GM19372 (cell line): ENCODE results near the gene RNF220.

Experiments used
- ATAC-seq: cut with Tn5 transposase; IDR thresholded peaks from one replicate; pipeline ENCODE4 v1.9.1; 2021; ENCODE audit warnings: mild to moderate bottlenecking, low read depth, moderate library complexity; ENCODE audit not compliant: unreplicated experiment

RNF220 gene

DNA sequence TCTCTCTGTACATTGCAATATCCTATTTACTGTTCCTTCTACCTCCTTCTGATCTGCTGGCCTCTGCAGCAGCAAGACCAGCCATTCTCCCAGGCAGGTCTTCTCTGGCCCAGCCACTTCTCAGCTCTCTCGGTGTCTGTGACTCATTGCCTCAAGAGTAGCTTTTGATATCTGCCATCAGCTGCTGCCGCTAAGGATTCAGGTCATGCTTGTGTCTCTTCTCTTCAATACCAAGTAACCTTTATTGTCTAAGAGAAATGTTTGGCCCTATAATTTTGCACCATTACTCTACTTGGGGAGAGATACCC, 167.5 kb downstream of the RNF220 start:
- ATAC-seq: no peak

DNA sequence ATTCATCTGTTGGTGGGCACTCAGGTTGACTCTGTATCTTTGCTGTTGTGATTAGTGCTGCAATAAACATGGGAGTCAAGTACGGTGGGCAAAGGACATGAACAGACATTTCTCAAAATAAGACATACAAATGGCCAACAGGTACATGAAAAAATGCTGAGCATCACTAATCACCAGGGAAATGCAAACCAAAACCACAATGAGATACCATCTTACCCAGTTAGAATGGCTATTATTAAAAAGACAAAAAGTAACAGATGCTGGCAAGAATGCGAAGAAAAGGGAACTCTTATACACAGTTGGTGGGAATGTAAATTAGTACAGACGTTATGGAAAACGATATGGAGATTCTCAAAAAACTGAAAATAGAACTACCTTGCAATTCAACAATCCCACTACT, 170.3 kb downstream of the RNF220 start:
- no peak for ATAC-seq

DNA sequence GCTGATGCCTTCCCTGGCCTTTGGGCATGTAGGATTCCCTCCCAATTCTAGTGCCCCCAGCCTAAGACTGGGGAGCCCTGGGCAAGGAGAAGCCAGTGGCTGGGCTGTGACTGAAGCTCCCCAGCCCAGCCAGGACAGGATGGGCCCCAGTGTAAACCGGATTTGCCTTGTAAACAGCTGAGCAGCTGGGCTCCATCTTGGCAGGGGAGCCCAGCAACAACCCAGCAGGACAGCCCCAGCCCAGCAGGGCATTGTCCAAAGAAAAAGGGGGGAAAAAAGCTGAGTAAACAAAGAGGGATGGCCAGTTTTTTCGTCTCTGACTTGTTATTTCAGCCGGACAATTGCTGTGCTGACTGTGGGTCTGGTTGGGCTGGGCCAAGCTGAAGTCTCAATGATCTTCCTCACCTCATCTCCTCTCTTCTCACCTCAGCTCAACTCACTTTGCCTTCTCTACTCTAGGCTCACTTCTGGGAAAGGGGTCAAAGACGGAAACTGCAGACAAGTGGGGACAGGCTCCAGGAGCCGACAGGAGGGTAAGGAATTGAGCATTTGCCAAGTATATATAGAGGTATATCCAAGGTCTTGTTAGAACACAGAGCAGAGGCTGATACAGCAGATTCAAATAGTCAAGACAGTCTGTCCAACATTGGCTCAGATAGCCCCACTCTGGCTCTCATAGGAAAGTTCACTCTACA, 171.5 kb downstream of the RNF220 start:
- ATAC-seq: no peak

DNA sequence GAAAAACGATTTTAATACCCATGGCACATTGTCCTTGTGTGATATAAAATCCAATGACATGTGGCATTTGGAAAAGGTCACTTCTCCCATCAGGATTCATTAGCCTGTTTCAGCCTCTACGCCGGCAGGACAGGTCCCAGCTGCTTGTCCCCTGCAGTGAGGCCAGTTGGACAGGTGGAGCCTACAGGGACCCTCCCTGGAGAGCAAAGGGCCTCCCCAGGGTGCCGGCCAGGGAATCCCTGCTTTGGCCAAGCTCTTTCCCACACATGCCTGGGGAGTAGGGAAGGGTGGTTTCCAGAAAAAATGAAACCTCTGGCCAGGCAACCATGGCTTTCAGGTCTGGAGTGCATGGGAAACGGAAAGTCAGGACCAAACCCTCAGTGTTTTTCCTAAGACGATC, 176.2 kb downstream of the RNF220 start:
- no peak for ATAC-seq

DNA sequence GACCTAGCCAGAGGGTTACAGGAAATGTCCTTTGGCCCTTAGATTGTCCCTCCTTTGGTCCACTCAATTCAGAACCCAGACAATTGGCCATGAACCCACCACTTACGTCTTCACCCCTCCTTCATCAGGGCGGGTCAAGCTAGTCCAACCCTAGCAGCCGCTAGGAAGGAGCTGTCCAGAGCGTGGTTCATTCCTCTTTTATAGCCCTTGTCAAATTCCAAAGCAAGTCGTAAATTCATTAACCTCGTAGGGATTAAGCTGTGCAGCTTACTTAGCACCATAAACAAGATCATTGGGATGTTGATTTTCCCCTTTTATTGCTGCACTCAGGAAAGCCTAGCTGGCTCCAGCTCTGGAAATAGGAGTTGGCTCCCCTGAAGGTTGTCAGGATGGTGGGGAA, 179.1 kb downstream of the RNF220 start:
- ATAC-seq: no peak

DNA sequence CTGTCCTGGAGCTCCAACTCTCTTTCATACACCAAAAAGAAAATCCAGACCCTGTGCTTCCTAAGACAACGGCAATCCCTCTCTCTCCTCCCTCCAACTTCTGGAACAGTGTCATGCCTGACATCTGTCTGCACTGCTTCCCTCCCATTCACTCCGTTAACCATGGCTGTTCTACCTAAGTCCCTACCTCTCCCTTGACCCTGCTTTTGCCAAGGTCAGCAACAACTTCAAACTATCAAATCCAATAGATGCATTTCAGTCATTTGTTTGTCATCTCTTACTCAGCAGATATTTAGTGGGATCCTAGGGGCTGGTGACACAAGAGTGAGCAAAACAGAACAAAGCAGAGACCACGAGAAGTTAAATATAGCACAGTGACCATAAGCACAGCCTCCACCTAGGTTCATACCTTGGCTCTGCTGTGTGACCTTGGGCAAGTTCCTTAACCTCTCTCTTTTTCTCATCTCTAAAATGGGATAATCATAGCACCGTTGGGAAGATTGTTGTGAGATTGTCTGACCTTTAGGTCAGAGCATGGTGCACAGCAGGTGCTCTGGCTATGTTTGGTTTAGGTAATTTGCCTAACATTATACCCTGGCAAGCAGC, 180.4 kb downstream of the RNF220 start:
- ATAC-seq: no peak

DNA sequence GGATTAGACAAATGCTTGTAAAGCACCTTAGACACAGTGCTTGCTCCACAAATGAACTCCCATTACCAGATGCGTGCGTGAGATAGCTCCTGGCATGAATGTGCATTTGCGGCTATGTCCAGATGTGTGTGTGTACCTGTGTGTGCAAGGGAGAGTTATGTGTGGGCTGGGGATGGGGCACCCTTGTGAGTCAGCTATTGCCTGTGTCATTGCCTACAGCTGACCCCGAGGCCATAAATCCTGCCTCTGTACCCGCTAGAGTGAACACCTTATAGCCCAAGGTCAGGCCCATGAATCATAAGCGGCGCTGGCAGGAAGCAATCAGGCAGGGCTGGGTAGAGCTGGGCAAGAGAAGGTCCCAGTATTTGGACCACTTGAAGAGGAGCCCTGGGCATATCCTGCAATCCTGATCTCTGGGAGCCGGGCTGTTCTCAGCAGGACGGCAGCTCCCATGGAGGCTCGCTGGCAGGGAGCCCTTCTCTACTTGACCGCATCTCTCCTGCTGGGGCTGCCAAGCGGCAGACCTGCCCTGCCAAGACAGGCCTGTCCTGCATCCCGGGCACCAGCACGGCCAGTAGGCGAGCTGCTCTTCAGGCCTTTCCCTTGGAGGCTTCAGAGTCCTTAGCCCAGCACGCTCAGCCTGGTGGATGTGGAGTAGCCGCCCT, 182.9 kb downstream of the RNF220 start:
- ATAC-seq: no peak

DNA sequence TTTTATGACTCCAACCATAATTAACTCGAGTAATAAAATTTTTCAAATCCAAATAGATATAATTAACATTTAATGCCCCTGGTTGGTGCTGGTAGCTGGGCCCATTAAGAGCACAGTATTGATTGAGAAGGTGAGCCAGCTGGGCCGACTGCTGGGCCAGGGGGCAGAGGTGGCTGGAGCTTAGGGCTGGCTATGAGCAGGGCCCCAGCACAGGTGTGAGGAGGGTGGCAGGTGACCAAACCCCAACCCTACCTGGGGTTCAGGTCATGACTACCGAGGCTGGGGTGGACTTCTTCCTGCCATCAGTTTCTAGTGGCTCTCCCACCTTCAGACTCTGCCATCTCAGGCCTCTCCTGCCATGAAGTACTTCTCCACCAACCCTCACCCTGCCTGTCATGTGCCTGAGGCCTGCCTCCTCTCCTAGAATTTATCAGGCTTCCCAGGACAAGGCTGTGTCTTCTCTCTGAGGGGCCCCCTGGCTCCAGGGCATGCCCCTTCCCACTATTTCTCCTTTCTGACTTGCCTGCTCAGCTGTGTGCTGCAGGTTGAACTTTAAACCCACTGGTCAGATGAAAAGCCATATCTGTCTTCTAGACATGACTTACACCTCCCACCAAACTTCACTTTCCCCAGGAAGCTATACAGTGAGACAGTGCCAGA, 183.6 kb downstream of the RNF220 start:
- ATAC-seq: no peak

DNA sequence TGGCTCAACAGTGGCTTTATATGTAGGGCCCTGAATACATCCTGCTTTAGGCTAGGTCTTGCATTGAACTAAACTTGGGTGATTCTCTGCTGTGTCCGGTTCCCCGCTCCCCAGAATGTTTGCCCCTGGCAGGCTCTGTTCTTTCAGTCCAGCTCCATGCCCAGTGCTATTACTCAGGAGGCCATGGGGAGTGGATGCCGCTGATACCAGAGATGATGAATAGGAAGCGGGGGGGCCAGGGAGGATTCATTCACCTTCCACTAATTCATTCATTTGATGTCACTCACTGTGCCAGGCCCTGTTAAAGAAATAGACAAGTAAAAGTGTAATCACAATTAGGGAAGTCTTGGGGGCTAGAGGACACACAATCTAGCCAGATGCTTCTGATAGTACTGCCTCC, 185.4 kb downstream of the RNF220 start:
- no peak for ATAC-seq

DNA sequence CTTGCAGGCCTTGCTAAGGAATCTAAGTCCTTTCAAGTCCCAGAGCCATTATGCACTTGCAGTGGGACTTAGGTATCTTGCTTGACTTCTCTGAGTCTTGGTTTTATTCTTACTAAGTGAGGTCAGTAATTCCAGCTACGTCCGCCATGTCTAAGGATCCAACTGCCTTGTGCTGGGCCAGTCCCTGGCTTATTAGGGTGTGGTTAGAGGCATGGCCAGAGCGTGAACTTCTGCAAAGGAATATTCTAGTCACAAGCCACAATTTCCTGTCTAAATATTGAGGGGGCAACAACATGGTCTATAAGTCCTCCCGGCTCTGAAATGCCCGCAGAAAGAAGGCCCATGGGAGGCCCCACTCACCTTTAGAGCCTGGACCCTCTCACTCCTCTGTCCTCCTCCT, 186.3 kb downstream of the RNF220 start:
- no peak for ATAC-seq

DNA sequence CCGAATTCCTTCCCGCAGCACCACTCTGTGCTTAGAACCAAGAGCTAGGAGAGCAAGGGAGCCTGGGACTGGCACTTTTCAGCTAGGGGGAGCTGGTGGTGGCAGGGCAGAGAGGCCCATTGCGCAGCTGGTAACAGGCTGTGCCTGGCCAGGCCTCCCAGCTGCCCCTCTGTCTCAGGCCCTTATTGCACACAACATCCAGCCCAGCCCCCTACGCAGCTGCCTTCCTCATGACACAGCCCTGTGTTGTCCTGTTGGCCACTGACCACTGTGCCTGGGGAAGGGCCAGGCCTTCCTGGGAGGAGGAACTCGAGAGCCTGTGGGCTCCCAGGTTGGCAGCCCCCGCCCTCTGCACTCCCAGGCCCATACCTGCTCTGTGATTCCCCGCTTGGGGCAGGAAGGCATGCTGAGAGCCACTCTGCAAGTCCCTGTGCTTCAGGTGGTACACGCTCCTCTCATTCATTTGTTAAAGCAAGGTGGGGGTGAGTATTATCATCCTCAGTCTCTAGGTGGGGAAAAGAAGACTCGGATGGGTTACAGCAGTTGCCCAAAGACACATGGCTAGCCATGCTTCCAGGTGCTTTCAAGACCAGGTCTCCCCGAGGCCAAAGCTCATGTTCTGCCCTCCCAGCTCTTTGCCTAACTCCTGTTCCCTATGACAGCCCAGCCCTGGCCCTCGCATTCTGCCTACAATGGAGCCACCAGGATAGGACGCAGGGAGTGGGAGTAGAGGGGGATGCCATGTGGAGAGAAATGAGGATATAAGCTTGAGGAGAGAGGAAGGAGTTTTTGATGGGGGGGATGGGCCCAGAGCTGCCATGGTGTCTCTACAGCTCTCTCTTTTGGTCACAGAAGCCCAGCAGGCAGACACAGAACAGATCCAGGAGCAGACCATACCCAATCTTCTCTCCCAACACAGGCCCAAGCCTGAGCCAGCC, 187.4 kb downstream of the RNF220 start:
- ATAC-seq: no peak

DNA sequence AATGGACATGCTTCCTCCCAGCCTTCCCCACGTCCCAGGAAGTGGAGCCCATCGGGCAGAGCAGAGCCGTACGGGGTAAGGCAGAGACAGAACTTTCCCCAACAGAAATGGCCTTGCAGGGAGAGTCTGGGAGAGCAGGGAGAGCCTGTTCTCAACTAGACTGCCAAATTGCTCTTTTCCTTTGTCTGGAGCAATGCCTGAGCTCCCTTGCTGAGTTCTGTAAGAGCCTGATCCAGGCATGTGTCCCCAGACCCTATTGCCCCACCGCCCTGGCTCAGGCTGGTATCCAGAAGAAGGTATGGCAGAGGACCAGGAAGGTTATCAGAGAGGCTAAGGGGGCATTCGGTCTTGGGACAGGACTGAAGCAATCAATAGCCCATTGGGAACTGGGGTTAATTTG, 189.3 kb downstream of the RNF220 start:
- no peak for ATAC-seq

DNA sequence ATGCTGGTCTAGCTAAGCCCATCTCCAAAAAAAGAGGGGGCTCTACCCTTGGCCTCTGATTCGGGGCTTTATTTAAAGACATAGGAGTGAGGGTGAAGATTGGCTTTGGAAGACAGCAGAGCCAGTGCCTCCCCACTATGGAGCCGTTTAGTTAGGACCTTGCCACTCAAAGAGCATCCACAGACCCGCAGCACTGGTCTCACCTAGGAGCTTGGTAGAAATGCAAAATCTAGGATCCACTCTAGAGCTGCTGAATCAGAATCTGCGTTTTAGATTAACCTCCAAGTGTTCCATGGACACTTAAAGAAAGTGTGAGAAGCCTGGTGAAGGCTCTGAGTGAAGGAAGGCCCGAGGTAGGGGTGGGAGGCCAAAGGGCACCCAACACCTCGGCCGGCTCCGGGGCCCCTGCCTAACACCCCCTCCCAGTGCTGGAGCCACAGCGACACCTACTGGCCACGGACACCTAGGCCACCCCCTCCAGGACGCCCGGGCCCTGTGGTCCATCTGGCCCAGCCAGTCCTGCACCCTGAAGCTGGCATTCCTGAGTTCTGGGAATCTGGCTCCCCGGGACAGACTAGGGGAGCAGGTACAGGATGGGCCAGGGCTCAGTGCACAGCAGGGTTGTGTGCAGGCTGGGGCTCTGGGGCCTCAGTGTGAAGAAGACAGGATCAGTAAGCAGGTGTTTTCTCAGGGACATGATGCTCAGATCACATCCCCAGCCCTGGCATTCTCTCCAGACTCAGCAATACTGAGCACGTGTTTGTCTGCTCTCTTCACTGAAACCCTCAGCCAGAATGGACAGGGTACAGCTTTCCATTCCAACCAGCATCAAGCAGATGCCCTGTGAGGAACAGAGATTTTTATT, 190.0 kb downstream of the RNF220 start:
- ATAC-seq: peak; percentile 51

DNA sequence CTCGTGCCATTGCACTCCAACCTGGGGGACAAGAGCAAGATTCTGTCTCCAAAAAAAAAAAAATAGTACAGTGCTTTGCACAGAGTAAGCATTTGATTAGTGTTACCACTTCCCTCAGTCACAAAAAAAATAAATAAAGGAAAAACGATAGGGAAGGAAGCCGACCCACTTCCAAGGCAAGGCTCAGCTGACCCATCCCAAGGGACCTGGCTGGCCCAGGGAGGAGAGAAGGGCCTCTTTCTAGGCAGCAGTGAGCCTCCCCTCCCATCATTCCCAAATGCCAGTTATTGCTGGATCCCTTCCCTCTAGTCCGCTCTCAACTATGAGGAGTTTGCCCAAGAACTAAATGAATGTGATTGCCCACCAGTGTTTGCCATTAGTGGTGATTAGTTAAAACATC, 191.5 kb downstream of the RNF220 start:
- no peak for ATAC-seq

DNA sequence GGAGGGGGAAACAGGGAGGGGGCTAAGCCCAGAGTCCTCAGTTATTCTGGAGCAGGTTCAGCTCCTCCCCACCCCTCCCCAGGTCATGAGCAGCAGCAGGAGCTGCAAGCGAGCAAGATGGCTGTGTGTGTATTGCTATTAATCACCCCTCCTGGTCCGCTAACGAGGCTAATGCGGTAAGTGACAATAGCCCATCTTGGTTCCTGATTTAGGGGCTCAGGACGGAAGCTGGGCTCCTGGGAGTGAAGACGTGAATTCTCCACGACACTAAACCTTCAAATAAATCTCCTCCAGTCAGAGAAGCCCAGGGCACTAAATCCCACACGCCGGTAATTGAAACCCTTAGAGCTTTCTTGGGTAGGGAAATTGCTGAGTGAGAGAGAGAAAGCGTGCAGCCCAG, 193.1 kb downstream of the RNF220 start:
- no peak for ATAC-seq

DNA sequence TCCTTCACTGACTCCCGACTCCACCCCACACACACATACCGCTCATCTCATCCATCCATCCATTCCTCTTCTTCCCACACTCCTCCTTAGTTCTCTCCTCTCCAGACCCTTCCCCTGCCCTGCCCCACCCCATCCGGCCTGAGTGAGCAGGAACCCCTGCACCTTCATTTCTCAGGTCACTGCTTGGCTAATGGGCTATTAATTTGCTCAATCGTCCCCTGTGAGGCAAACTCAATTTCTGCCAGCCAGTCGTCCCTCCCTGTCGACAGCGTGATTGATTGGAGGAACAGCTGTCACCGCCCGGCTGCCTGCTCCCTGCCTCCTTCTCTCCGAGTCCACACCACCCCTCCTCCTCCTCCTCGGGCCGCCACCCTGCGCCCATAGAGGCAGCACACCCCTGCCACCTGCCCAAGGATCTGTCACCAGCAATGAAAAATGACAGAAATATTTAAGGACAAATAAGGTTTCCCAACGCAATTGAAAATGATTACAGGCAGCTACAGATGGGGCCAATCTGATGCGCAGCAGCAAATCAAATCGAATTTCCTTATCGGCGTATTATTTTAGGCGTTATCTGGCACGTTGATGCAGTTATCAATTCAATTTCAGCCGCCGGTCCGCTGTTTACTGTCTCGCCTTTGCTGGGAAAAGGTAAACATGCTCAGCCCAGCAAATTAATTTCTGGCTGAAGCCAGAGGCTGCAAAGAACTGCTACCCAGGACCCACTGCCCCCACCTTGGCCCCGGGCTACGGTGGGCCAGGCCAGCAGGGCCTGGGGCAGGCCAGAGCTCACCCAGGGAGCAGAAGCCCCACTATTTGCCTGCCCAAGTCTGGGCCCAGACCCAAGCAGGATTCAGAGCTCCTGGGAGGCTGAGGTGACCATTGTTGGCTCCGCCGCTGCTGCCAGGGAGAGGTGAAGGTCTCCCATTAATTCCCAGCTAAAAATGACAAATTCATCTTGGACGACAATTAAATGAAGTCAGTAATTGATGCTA, 197.9 kb downstream of the RNF220 start:
- no peak for ATAC-seq

DNA sequence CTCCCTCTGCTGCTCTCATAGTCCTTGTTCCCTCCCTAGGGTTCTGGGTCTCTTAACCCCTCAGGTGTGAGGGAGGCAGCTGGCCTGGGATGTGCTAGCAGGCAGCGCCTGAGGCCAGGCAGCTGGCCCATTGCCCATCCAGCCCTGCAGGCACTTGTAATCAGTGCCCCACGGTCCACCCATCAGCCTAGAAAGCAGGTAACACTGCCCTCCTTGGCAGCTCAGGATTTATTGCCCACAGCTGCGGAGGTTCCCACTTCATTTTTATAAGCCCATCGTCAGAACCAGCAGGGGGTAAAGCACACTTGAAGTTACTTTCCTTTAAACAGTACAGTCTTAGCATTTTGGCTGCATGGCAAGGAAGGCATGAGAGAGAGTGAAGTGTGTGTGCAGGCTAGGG, 198.7 kb downstream of the RNF220 start:
- ATAC-seq: no peak

DNA sequence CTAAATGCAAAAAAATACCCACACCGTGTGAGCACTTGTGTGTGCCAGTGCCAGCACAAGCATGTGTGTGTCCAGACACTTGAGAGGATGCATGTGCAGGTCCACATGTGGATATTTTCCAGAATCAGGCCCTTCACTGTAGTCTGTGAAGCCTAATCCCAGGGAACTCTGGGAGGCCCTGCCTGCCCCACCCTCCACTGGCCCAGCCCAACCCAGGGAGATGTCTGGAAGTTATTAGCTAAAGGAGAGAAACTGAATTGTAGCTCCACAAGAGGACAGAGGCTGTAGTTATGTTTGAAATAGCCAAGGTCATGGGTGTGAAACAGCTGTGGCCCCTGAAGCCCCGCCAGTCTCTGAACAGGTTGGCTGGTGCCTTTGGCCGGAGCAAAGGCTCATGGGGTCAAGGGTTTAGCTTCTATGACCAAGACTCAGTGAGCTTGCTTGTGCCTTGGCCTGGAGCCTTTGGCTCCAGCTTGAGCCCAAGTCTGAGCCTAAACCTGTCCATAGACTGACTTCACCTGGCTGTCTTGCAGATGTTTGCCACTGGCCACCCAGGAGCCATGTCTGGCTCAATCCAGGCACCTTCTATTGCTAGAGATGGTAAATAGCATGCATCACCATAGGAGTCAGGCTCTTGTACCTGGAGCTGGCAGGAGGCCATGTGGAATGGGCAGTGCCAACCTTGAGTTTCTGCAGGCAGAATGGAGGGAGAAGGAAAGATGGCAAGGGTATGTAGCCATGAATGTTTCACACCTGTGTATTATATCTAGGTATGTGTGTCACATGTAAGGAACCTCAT, 199.3 kb downstream of the RNF220 start:
- ATAC-seq: no peak
